ENCODE results near the gene GLE1. TPM values are rescaled to one million over a fixed set of nuclear protein-coding genes. Genes with fewer than 3 reads are reported as not detected.

Gene GLE1
- total RNA-seq, 1 donor = 12.7 TPM

GRCh38 chr9:128552744-128553440 is 48.4 kb downstream of the GLE1 start:
- H3K4me1 ChIP-seq (ENCODE audit: insufficient read depth, low read length) = peaks cover 55% of the 10 kb centered on the region
- no peaks in the 10 kb centered on the region for H3K27me3 ChIP-seq (ENCODE audit: insufficient read depth, low read length)
- no peaks in the 10 kb centered on the region for H3K9me3 ChIP-seq (ENCODE audit: low read depth, low read length)
- H3K4me3 ChIP-seq (ENCODE audit: low read length) = peak overlapping the region; percentile 80

GRCh38 chr9:128553728-128554127 is 49.2 kb downstream of the GLE1 start:
- Histone ChIP-seq H3K27me3 (ENCODE audit: insufficient read depth, low read length) (no peaks in the 10 kb centered on the region), H3K4me1 (ENCODE audit: insufficient read depth, low read length) (peaks cover 61% of the 10 kb centered on the region), H3K4me3 (ENCODE audit: low read length) (no peak overlapping the region), H3K9me3 (ENCODE audit: low read depth, low read length) (no peaks in the 10 kb centered on the region)

- H3K4me3 ChIP-seq (ENCODE audit: low read length) = no peak overlapping the region
- no peaks in the 10 kb centered on the region for H3K9me3 ChIP-seq (ENCODE audit: low read depth, low read length)
- H3K27me3 ChIP-seq (ENCODE audit: insufficient read depth, low read length) = no peaks in the 10 kb centered on the region
- H3K4me1 ChIP-seq (ENCODE audit: insufficient read depth, low read length) = peaks cover 65% of the 10 kb centered on the region
These were observed 49.8 kb downstream of the GLE1 start for GRCh38 chr9:128554155-128554862.

- H3K4me1 ChIP-seq (ENCODE audit: insufficient read depth, low read length) = peaks cover 57% of the 10 kb centered on the region
These were observed 50.7 kb downstream of the GLE1 start for GRCh38 chr9:128555180-128555721.

GRCh38 chr9:128556276-128556675 is 51.8 kb downstream of the GLE1 start:
- peaks cover 47% of the 10 kb centered on the region for H3K4me1 ChIP-seq (ENCODE audit: insufficient read depth, low read length)
- no peaks in the 10 kb centered on the region for H3K9me3 ChIP-seq (ENCODE audit: low read depth, low read length)
- no peaks in the 10 kb centered on the region for H3K27me3 ChIP-seq (ENCODE audit: insufficient read depth, low read length)
- no peak overlapping the region for H3K4me3 ChIP-seq (ENCODE audit: low read length)

More at GRCh38 chr9:128555180-128555721, 50.7 kb downstream of the GLE1 start:
- no peak overlapping the region for H3K4me3 ChIP-seq (ENCODE audit: low read length)
- no peaks in the 10 kb centered on the region for H3K27me3 ChIP-seq (ENCODE audit: insufficient read depth, low read length)
- no peaks in the 10 kb centered on the region for H3K9me3 ChIP-seq (ENCODE audit: low read depth, low read length)

GRCh38 chr9:128556926-128557634 is 52.6 kb downstream of the GLE1 start:
- Histone ChIP-seq H3K4me1 (ENCODE audit: insufficient read depth, low read length) (peaks cover 41% of the 10 kb centered on the region), H3K27me3 (ENCODE audit: insufficient read depth, low read length) (no peaks in the 10 kb centered on the region), H3K4me3 (ENCODE audit: low read length) (no peak overlapping the region), H3K9me3 (ENCODE audit: low read depth, low read length) (no peaks in the 10 kb centered on the region)

- H3K4me3 ChIP-seq (ENCODE audit: low read length) = no peak overlapping the region
- H3K9me3 ChIP-seq (ENCODE audit: low read depth, low read length) = no peaks in the 10 kb centered on the region
- no peaks in the 10 kb centered on the region for H3K27me3 ChIP-seq (ENCODE audit: insufficient read depth, low read length)
- peaks cover 35% of the 10 kb centered on the region for H3K4me1 ChIP-seq (ENCODE audit: insufficient read depth, low read length)
These were observed 54.2 kb downstream of the GLE1 start for GRCh38 chr9:128558431-128559310.

GRCh38 chr9:128565578-128565977 is 61.1 kb downstream of the GLE1 start:
- no peaks in the 10 kb centered on the region for H3K27me3 ChIP-seq (ENCODE audit: insufficient read depth, low read length)
- H3K9me3 ChIP-seq (ENCODE audit: low read depth, low read length) = no peaks in the 10 kb centered on the region
- H3K4me3 ChIP-seq (ENCODE audit: low read length) = no peak overlapping the region
- H3K4me1 ChIP-seq (ENCODE audit: insufficient read depth, low read length) = no peaks in the 10 kb centered on the region

GRCh38 chr9:128568470-128569078 is 64.1 kb downstream of the GLE1 start:
- Histone ChIP-seq H3K9me3 (ENCODE audit: low read depth, low read length) (no peaks in the 10 kb centered on the region), H3K4me3 (ENCODE audit: low read length) (no peak overlapping the region), H3K4me1 (ENCODE audit: insufficient read depth, low read length) (no peaks in the 10 kb centered on the region), H3K27me3 (ENCODE audit: insufficient read depth, low read length) (no peaks in the 10 kb centered on the region)

GRCh38 chr9:128575469-128575868 is 71.0 kb downstream of the GLE1 start:
- Histone ChIP-seq H3K27me3 (ENCODE audit: insufficient read depth, low read length) (no peaks in the 10 kb centered on the region), H3K9me3 (ENCODE audit: low read depth, low read length) (no peaks in the 10 kb centered on the region), H3K4me1 (ENCODE audit: insufficient read depth, low read length) (no peaks in the 10 kb centered on the region)

GRCh38 chr9:128575916-128576315 is 71.4 kb downstream of the GLE1 start:
- H3K27me3 ChIP-seq (ENCODE audit: insufficient read depth, low read length) = no peaks in the 10 kb centered on the region
- no peak overlapping the region for H3K4me3 ChIP-seq (ENCODE audit: low read length)
- no peaks in the 10 kb centered on the region for H3K4me1 ChIP-seq (ENCODE audit: insufficient read depth, low read length)
- no peaks in the 10 kb centered on the region for H3K9me3 ChIP-seq (ENCODE audit: low read depth, low read length)

More at GRCh38 chr9:128575469-128575868, 71.0 kb downstream of the GLE1 start:
- no peak overlapping the region for H3K4me3 ChIP-seq (ENCODE audit: low read length)

GRCh38 chr9:128577206-128577605 is 72.7 kb downstream of the GLE1 start:
- Histone ChIP-seq H3K9me3 (ENCODE audit: low read depth, low read length) (no peaks in the 10 kb centered on the region), H3K4me1 (ENCODE audit: insufficient read depth, low read length) (no peaks in the 10 kb centered on the region), H3K4me3 (ENCODE audit: low read length) (no peak overlapping the region), H3K27me3 (ENCODE audit: insufficient read depth, low read length) (no peaks in the 10 kb centered on the region)

- no peaks in the 10 kb centered on the region for H3K4me1 ChIP-seq (ENCODE audit: insufficient read depth, low read length)
These were observed 74.7 kb downstream of the GLE1 start for GRCh38 chr9:128579194-128579593.

GRCh38 chr9:128580731-128581130 is 76.2 kb downstream of the GLE1 start:
- H3K4me1 ChIP-seq (ENCODE audit: insufficient read depth, low read length) = no peaks in the 10 kb centered on the region
- no peaks in the 10 kb centered on the region for H3K9me3 ChIP-seq (ENCODE audit: low read depth, low read length)
- H3K27me3 ChIP-seq (ENCODE audit: insufficient read depth, low read length) = no peaks in the 10 kb centered on the region
- H3K4me3 ChIP-seq (ENCODE audit: low read length) = no peak overlapping the region

More at GRCh38 chr9:128579194-128579593, 74.7 kb downstream of the GLE1 start:
- no peaks in the 10 kb centered on the region for H3K27me3 ChIP-seq (ENCODE audit: insufficient read depth, low read length)
- H3K4me3 ChIP-seq (ENCODE audit: low read length) = no peak overlapping the region
- no peaks in the 10 kb centered on the region for H3K9me3 ChIP-seq (ENCODE audit: low read depth, low read length)
